Fibroblast of villous mesenchyme (primary cell): Measurements from ENCODE around the gene RALGAPA1. TPM values are rescaled to one million over a fixed set of nuclear protein-coding genes. Genes with fewer than 3 reads are reported as not detected.

Experiments
- DNase-seq: peaks from one replicate; pipeline ENCODE4 v3.0.0-alpha.2; 2010; ENCODE audit warnings: low read depth
- H3K4me3 ChIP-seq: 2 replicates; pipeline ENCODE4 v1.5.1; 2011; ENCODE audit warnings: low read depth, mild to moderate bottlenecking, low read length
- CTCF ChIP-seq: IDR thresholded peaks from 2 replicates; pipeline ENCODE4 v1.5.1; 2012; ENCODE audit warnings: low read depth, mild to moderate bottlenecking, low read length; ENCODE audit not compliant: insufficient read depth
- total RNA-seq: library from RNA; depleted of rRNA; stranded (reverse); fragments of >200 nt; gene quantifications from 2 replicates; pipeline ENCODE4 v1.2.3, GENCODE V29; 2012

RALGAPA1 gene
- total RNA-seq, 1 donor = 57.9 TPM

DNA sequence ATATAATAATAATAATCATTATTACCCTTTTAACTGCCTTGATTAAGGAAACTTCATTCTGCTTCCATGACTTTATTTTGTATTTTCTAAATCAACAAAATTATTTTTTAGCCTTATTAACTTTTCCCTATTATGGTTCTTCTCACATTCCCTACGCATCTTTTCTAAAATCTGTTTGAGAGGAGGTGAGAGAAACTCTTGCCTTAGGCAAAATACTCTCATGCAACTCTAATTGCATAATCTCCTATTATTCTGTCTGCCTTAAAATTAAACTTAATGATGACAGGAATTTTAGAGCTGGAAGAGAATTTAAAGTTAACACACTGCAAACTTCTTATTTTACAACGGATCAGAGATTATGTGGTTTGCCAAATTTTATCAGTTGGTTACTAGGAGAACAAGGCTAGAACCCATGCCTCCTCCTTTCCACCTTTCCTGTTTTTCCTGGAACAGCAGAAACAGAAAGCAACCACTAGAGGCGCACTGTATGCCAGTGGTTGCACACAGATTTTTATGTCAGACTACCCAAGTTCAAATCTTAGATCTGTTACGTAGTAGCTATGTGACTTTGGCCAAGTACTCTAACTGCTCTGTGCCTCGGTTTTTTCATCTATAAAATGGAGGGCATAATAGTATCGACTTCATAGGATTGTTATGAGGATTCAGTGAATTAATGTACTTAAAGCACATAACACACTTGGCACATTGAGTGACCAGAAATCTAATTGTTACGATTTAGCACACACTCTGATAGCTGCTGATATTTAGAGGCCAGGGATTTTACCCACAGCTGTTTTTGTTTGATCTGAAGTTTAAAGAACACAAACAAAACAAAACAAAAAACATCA, 12.7 kb upstream of the RALGAPA1 start:
- peak; percentile 94 for TF ChIP-seq CTCF

DNA sequence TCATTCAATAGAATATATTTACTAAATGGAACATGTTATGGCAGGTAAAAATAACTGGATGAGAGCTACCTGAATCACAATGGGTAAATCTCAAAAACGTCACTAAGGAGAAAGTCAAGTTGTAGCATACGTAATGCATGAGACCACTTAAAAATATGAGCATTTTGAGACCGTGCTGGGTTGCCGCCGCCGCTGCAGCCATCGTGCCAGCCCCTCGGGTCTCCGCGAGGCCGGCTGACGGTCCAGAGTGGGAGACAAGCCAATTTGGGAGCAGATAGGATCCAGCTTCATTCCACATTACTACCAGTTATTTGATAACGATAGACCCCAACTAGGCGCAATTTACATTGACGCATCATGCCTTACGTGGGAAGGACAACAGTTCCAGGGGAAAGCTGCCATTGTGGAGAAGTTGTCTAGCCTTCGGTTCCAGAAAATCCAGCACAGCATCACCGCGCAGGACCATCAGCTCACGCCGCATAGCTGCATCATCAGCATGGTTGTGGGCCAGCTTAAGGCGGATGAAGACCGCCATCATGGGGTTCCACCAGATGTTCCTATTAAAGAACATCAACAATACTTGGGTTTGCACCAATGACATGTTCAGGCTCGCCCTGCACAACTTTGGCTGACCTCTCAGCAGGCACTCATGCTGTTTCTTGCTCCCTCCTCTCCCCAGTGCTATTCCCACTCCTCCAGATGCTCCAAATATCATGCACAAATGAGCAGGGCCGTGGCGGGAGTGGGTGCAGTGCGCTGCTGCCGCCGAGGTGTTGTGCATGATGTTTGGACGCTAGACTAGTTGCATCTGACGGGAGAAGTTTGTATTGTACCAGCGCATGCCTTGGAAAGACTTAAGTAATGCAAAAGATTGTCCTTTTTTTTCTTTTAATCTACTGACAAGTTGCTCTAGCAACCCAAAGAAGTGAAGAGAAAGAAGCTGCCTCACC, 10.8 kb upstream of the RALGAPA1 start:
- DNase-seq = no peak
- TF ChIP-seq CTCF = no peak
- no peak overlapping the region for H3K4me3 ChIP-seq

More for the DNA sequence above, 12.7 kb upstream of the RALGAPA1 start:
- peak; percentile 46 for DNase-seq
- no peak overlapping the region for H3K4me3 ChIP-seq

DNA sequence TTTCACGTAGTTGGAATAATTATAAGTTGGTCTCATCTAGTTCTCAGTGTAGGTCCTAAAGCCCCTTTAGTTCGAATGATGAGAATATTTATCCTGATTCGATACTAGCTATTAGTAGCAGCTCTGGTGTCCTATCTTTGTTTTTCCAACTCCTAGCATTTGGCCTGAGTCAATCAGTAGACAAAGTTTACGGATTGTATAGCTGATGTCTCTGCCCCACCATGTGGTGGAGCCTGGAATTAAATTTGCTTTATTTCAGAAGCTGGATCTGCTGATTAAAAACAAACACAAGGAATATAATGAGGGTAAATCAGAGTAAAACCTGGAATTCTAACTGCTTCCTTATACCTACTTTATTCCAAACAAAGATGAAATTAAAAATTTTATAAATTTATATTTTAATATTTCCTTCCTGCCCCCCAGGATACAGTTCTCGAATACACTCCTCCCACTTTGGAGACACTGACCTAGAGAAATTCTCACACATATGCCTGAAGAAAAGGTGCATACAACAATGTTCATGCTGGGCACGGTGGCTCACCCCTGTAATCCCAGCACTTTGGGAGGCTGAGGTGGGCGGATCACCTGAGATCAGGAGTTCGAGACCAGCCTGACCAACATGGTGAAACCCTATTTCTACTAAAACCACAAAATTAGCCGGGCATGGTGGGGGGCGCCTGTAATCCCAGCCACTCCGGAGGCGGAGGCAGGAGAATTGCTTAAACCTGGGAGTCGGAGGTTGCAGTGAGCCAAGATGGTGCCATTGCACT, 9.4 kb upstream of the RALGAPA1 start:
- DNase-seq = peak; percentile 50
- TF ChIP-seq CTCF = peak; percentile 63
- no peak overlapping the region for H3K4me3 ChIP-seq

- H3K4me3 ChIP-seq = no peak overlapping the region
- TF ChIP-seq CTCF = peak; percentile 84
- DNase-seq = peak; percentile 57
Measured at GRCh38 chr14:35814371-35815005, 5.4 kb upstream of the RALGAPA1 start.

GRCh38 chr14:35810963-35811362, 1.9 kb upstream of the RALGAPA1 start:
- no peak for TF ChIP-seq CTCF
- no peak for DNase-seq

GRCh38 chr14:35809597-35809996, 502 bp upstream of the RALGAPA1 start:
- TF ChIP-seq CTCF = no peak
- DNase-seq = no peak
- H3K4me3 ChIP-seq = no peak overlapping the region

More at GRCh38 chr14:35810963-35811362, 1.9 kb upstream of the RALGAPA1 start:
- H3K4me3 ChIP-seq = no peak overlapping the region
